DOHH2 (cell line): ENCODE data around the gene CEP290.

Experiments
- H3F3A ChIP-seq: fragments of 200-600 bp; sonication (generic), shearing (Covaris generic); 2 replicates; pipeline ENCODE4 v1.6.0; 2016; ENCODE audit warnings: antibody characterized with exemption, mild to moderate bottlenecking; ENCODE audit not compliant: control insufficient read depth, insufficient read depth
- H3K27ac ChIP-seq: fragments of 200-600 bp; sonication (generic); 2 replicates; pipeline ENCODE4 v1.5.1; 2014; ENCODE audit warnings: low read depth, mild to moderate bottlenecking, low read length, moderate library complexity
- H3K27me3 ChIP-seq: fragments of 200-600 bp; sonication (generic); 2 replicates; pipeline ENCODE4 v1.6.1; 2014; ENCODE audit warnings: mild to moderate bottlenecking, low read length, mixed read lengths; ENCODE audit not compliant: control insufficient read depth
- H3K36me3 ChIP-seq: fragments of 200-600 bp; sonication (generic); 2 replicates; pipeline ENCODE4 v1.6.1; 2014; ENCODE audit warnings: mild to moderate bottlenecking, low read length, moderate library complexity, mixed read lengths; ENCODE audit not compliant: control insufficient read depth
- H3K4me1 ChIP-seq: fragments of 200-600 bp; sonication (generic); 2 replicates; pipeline ENCODE4 v1.6.1; 2014; ENCODE audit warnings: mild to moderate bottlenecking, low read length, mixed read lengths; ENCODE audit not compliant: control insufficient read depth
- H3K4me2 ChIP-seq: fragments of 200-600 bp; sonication (generic); 2 replicates; pipeline ENCODE4 v1.6.0; 2014; ENCODE audit warnings: mild to moderate bottlenecking, low read length, moderate library complexity
- H3K4me3 ChIP-seq: fragments of 200-600 bp; sonication (generic); 2 replicates; pipeline ENCODE4 v1.5.1; 2014; ENCODE audit warnings: mild to moderate bottlenecking, low read length, mixed read lengths
- H3K79me2 ChIP-seq: fragments of 200-600 bp; sonication (generic); 2 replicates; pipeline ENCODE4 v1.6.1; 2014; ENCODE audit warnings: mild to moderate bottlenecking, low read length, mixed read lengths; ENCODE audit not compliant: control insufficient read depth
- H3K9me2 ChIP-seq: fragments of 200-600 bp; sonication (generic); replicated peaks from 2 replicates; pipeline ENCODE4 v1.6.1; 2014; ENCODE audit warnings: mild to moderate bottlenecking, low read length, mixed read lengths; ENCODE audit not compliant: control insufficient read depth
- H3K9me3 ChIP-seq: fragments of 200-600 bp; sonication (generic); 2 replicates; pipeline ENCODE4 v1.6.1; 2014; ENCODE audit warnings: antibody characterized with exemption, low read length, mixed read lengths; ENCODE audit not compliant: control insufficient read depth, insufficient read depth
- H4K20me1 ChIP-seq: fragments of 200-600 bp; sonication (generic); 2 replicates; pipeline ENCODE4 v1.6.0; 2014; ENCODE audit warnings: low read depth, mild to moderate bottlenecking, antibody characterized with exemption, low read length, moderate library complexity; ENCODE audit not compliant: control insufficient read depth, insufficient read depth
- EZH2phosphoT487 ChIP-seq: fragments of 200-600 bp; sonication (generic); IDR thresholded peaks from 2 replicates; pipeline ENCODE4 v1.6.1; 2017; ENCODE audit warnings: borderline replicate concordance, mild to moderate bottlenecking, antibody characterized with exemption, low read length, moderate library complexity, mixed read lengths
- TF ChIP-seq, protein P1 (sequence below): fragments of 200-600 bp; sonication (generic); IDR thresholded peaks from one replicate; pipeline ENCODE4 v1.5.1; 2014; ENCODE audit warnings: antibody characterized with exemption, mild to moderate bottlenecking, low read depth, low read length; ENCODE audit not compliant: poor library complexity, severe bottlenecking

CEP290 gene

DNA sequence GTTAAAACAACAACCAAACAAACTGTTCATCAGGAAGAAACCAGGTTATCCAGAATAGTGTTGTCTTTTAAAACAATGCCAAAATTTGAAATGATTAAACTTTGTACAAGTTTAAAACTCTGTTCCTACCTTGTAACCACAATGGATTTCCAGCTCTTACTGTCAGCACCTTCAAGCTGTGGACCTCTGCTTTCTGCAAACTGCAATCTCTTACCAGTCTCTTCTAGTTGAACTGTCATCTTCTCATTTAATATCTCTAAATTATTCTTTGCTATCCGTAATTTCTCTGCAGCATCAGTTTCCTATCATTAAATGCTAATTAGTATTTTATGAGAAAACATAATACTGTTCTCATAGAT lies 83.2 kb downstream of the CEP290 start:
- Histone ChIP-seq H3K27ac (no peak overlapping the region), H3K4me1 (peaks cover 6% of the 10 kb centered on the region), H3K4me2 (no peak overlapping the region), H3K27me3 (no peaks in the 10 kb centered on the region), H3F3A (no peaks in the 10 kb centered on the region), H3K9me2 (no peaks in the 10 kb centered on the region), H3K4me3 (no peak overlapping the region), H4K20me1 (no peaks in the 10 kb centered on the region), H3K79me2 (no peaks in the 10 kb centered on the region), H3K9me3 (no peaks in the 10 kb centered on the region), H3K36me3 (peaks cover 31% of the 10 kb centered on the region)
- TF ChIP-seq, protein P1, sequence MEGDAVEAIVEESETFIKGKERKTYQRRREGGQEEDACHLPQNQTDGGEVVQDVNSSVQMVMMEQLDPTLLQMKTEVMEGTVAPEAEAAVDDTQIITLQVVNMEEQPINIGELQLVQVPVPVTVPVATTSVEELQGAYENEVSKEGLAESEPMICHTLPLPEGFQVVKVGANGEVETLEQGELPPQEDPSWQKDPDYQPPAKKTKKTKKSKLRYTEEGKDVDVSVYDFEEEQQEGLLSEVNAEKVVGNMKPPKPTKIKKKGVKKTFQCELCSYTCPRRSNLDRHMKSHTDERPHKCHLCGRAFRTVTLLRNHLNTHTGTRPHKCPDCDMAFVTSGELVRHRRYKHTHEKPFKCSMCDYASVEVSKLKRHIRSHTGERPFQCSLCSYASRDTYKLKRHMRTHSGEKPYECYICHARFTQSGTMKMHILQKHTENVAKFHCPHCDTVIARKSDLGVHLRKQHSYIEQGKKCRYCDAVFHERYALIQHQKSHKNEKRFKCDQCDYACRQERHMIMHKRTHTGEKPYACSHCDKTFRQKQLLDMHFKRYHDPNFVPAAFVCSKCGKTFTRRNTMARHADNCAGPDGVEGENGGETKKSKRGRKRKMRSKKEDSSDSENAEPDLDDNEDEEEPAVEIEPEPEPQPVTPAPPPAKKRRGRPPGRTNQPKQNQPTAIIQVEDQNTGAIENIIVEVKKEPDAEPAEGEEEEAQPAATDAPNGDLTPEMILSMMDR: no peak
- TF ChIP-seq EZH2phosphoT487: no peak

GRCh38 chr12:88057994-88058718 lies 83.7 kb downstream of the CEP290 start:
- no peaks in the 10 kb centered on the region for H3K9me3 ChIP-seq
- H3F3A ChIP-seq: no peaks in the 10 kb centered on the region
- peaks cover 3% of the 10 kb centered on the region; the same call in 1 of the 2 replicates for H3K4me1 ChIP-seq
- no peaks in the 10 kb centered on the region for H4K20me1 ChIP-seq
- no peak overlapping the region for H3K4me2 ChIP-seq
- peaks cover 27% of the 10 kb centered on the region for H3K36me3 ChIP-seq
- no peak overlapping the region for H3K4me3 ChIP-seq
- no peaks in the 10 kb centered on the region for H3K27me3 ChIP-seq
- H3K79me2 ChIP-seq: no peaks in the 10 kb centered on the region
- no peak overlapping the region for H3K27ac ChIP-seq
- TF ChIP-seq, protein P1: no peak
- TF ChIP-seq EZH2phosphoT487: no peak
- no peaks in the 10 kb centered on the region for H3K9me2 ChIP-seq

DNA sequence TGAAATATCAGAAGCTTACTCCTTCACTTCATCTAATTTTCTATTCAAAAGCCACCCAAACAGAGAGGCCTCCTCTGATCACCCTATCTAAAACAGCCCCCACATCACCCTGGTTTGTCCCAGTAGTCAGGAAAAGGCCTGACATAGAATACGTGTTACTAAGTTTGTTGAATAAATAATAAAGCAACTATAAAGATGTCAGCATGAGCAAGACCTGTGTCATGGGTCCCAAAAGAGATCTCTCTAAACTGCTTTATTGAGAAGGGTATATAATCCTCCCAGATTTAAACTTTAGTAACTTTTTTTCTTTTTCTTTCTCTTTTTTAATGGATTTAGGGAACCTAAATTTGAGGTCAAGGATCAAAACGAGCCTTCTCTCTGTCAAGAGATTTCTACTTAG lies 85.3 kb downstream of the CEP290 start:
- 0 out of 2 replicates have a peak, but pooled peaks cover under 1% of the 10 kb centered on the region for H4K20me1 ChIP-seq
- no peaks in the 10 kb centered on the region for H3K79me2 ChIP-seq
- H3K4me1 ChIP-seq: no peaks in the 10 kb centered on the region
- no peak overlapping the region for H3K4me3 ChIP-seq
- no peak overlapping the region for H3K4me2 ChIP-seq
- peaks cover 34% of the 10 kb centered on the region for H3K36me3 ChIP-seq
- H3K27me3 ChIP-seq: no peaks in the 10 kb centered on the region
- H3K9me2 ChIP-seq: no peaks in the 10 kb centered on the region
- H3F3A ChIP-seq: peaks cover 3% of the 10 kb centered on the region
- H3K27ac ChIP-seq: no peak overlapping the region
- H3K9me3 ChIP-seq: no peaks in the 10 kb centered on the region
- no peak for TF ChIP-seq EZH2phosphoT487
- TF ChIP-seq, protein P1: no peak

GRCh38 chr12:88052686-88053085 lies 89.2 kb downstream of the CEP290 start:
- Histone ChIP-seq H3K36me3 (peaks cover 52% of the 10 kb centered on the region), H3K79me2 (no peaks in the 10 kb centered on the region), H3K4me1 (no peaks in the 10 kb centered on the region), H3K27ac (no peak overlapping the region), H3F3A (peaks cover 7% of the 10 kb centered on the region), H3K27me3 (no peaks in the 10 kb centered on the region), H4K20me1 (0 out of 2 replicates have a peak, but pooled peaks cover 3% of the 10 kb centered on the region), H3K9me2 (no peaks in the 10 kb centered on the region), H3K4me3 (no peak overlapping the region), H3K9me3 (no peaks in the 10 kb centered on the region), H3K4me2 (no peak overlapping the region)
- TF ChIP-seq, protein P1: peak; percentile 60
- TF ChIP-seq EZH2phosphoT487: no peak
